ENCODE results near the gene CTNNA3. TPM values are rescaled to one million over a fixed set of nuclear protein-coding genes. Genes with fewer than 3 reads are reported as not detected.

Gene CTNNA3
- total and polyA plus RNA-seq, 2 donors (not counting 3 experiments of a cell fraction or from before 2014, with no cell fraction given), result not detected

DNA sequence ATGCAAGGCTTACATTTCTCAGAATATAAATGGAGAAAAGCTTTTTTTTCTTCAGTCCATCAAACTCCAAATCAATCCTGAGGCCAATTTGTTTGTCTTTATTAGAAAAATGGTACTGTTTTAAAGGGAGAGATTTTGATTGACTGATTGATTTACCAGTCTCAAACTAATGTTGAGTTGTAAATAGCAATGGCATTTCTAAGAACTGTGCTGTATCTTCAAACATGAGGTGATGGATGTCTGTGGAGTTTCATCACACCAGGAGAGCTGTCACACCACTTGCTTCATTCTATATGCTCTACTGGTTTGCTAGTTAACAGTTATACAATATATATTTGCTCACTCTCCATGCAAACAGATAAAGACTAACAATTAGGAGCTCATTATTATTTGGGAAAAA, 809.1 kb downstream of the CTNNA3 start:
- POLR2A ChIA-PET, result no interaction called here
- H3K9me3 ChIP-seq (replicated peaks; ENCODE audit: control insufficient read depth, insufficient read depth, low read length), result no peaks in the 10 kb centered on the region
- no peaks in the 10 kb centered on the region for H3K9me1 ChIP-seq (replicated peaks; ENCODE audit: control insufficient read depth, extremely low read depth, insufficient read depth, low read length)
- H3K27ac ChIP-seq (ENCODE audit: insufficient read depth, low read depth, low read length), result no peak overlapping the region
- no peaks in the 10 kb centered on the region for H3K36me3 ChIP-seq (ENCODE audit: control insufficient read depth in 2 of 2, extremely low read depth in 1 of 2, insufficient read depth in 2 of 2, low read length in 2 of 2)
- intact Hi-C loops (cut with micrococcal nuclease) (no loop called here), dilution Hi-C loops (cut with MboI; ENCODE audit: extremely low pct_ligation_motif_present, low sequenced_read_pairs) (no loop called here)
- H2AFZ ChIP-seq (ENCODE audit: low read depth, low read length), result no peak overlapping the region
- no peak for TF ChIP-seq EZH2 (IDR thresholded peaks at IDR 0.05; ENCODE audit: borderline replicate concordance, low read depth, low read length, severe bottlenecking)
- TF ChIP-seq MYC (IDR thresholded peaks at IDR 0.05; ENCODE audit: low read depth, low read length), result no peak
- TF ChIP-seq, protein P1, sequence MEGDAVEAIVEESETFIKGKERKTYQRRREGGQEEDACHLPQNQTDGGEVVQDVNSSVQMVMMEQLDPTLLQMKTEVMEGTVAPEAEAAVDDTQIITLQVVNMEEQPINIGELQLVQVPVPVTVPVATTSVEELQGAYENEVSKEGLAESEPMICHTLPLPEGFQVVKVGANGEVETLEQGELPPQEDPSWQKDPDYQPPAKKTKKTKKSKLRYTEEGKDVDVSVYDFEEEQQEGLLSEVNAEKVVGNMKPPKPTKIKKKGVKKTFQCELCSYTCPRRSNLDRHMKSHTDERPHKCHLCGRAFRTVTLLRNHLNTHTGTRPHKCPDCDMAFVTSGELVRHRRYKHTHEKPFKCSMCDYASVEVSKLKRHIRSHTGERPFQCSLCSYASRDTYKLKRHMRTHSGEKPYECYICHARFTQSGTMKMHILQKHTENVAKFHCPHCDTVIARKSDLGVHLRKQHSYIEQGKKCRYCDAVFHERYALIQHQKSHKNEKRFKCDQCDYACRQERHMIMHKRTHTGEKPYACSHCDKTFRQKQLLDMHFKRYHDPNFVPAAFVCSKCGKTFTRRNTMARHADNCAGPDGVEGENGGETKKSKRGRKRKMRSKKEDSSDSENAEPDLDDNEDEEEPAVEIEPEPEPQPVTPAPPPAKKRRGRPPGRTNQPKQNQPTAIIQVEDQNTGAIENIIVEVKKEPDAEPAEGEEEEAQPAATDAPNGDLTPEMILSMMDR (IDR thresholded peaks at IDR 0.05; ENCODE audit: extremely low read depth in 1 of 2, insufficient read depth in 1 of 2, low read depth in 1 of 2, low read length in 2 of 2), result no peak
- no peak for TF ChIP-seq POLR2AphosphoS5 (IDR thresholded peaks at IDR 0.05; ENCODE audit: insufficient read depth, low read depth, low read length)
- TF ChIP-seq POLR2A (IDR thresholded peaks at IDR 0.05; ENCODE audit: low read depth, low read length), result no peak
- TF ChIP-seq GATA2 (IDR thresholded peaks at IDR 0.05; ENCODE audit: insufficient read depth, insufficient read length, low read depth, low read length), result no peak
- TF ChIP-seq, protein P2, sequence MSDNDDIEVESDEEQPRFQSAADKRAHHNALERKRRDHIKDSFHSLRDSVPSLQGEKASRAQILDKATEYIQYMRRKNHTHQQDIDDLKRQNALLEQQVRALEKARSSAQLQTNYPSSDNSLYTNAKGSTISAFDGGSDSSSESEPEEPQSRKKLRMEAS (IDR thresholded peaks at IDR 0.05; ENCODE audit: insufficient read depth, insufficient read length), result no peak
- TF ChIP-seq JUN (IDR thresholded peaks at IDR 0.05; ENCODE audit: borderline replicate concordance, insufficient read depth, insufficient read length, low read depth), result no peak
- TF ChIP-seq FOS (IDR thresholded peaks at IDR 0.05; ENCODE audit: borderline replicate concordance, insufficient read depth, low read length), result no peak
- no peak overlapping the region for H3K4me2 ChIP-seq (ENCODE audit: insufficient read depth, low read length)
- CTCF ChIA-PET, result no interaction called here
- H3K27me3 ChIP-seq (ENCODE audit: control insufficient read depth in 2 of 2, insufficient read depth in 2 of 2, low read length in 2 of 2), result no peaks in the 10 kb centered on the region
- no TSS peak for BruUV-seq (replicated peaks)
- DNase-seq (ENCODE audit: low read depth, low spot score), result no peak
- no peaks in the 10 kb centered on the region for H4K20me1 ChIP-seq (replicated peaks; ENCODE audit: control insufficient read depth, extremely low read depth, insufficient read depth, low read length)
- H3K4me1 ChIP-seq (ENCODE audit: control insufficient read depth, extremely low read depth, insufficient read depth, low read length), result no peaks in the 10 kb centered on the region
- no peaks in the 10 kb centered on the region for H3K79me2 ChIP-seq (ENCODE audit: control insufficient read depth, insufficient read depth, low read length)
- no peak for FAIRE-seq
- H3K9ac ChIP-seq (replicated peaks; ENCODE audit: extremely low read depth, insufficient read depth, low read length), result no peak overlapping the region
- no peak overlapping the region for H3K4me3 ChIP-seq (replicated peaks in 1 of 3; ENCODE audit: insufficient read depth in 1 of 3, low read depth in 1 of 3, low read length in 3 of 3)
